Measurements from ENCODE around the gene LAMP1. TPM values are rescaled to one million over a fixed set of nuclear protein-coding genes. Genes with fewer than 3 reads are reported as not detected.
A peak's percentile ranks its signal among the peaks of the same experiment; 100 is the strongest.
"Not testable (repeated sequence)": the region's sequence is repeated elsewhere in the genome, so short reads cannot be mapped to it uniquely, and the experiment has no call there.

The LAMP1 gene
- total RNA-seq (10 to 100 TPM; 53.7 to 71.5 (median 67.8) TPM), polyA plus RNA-seq (10 to 100 TPM; 35.7 to 67.5 (median 60.1) TPM)
- long read RNA-seq, donor 1, transcript LAMP1-201 (9 exons, 2,699 nt), result major isoform, 80 of 91 reads
- long read RNA-seq, donor 1, partial matches to known transcripts, result 3 of 91 reads
- long read RNA-seq, donor 1, other reads (novel, unspliced or antisense), result 8 of 91 reads
- long read RNA-seq, donor 2, transcript LAMP1-201 (9 exons, 2,699 nt), result major isoform, 91 of 100 reads
- long read RNA-seq, donor 2, partial matches to known transcripts, result 2 of 100 reads
- long read RNA-seq, donor 2, other reads (novel, unspliced or antisense), result 7 of 100 reads

GRCh38 chr13:113296823-113297369, at the start of gene LAMP1:
TSS of gene LAMP1 (plus strand) at chr13:113297239. CDS start at chr13:113297435, 196 bp downstream.
- Histone ChIP-seq H3K9me3 (no peaks in the 10 kb centered on the region), H3K4me1 (peaks cover 43% of the 10 kb centered on the region), H3K36me3 (ENCODE audit: insufficient read depth in 1 of 2, low read depth in 1 of 2) (peaks cover 0 to 5% of the 10 kb centered on the region in 2 donors), H3K4me3 (peak within 1 kb of the TSS; percentile 98), H3K27ac (peak within 1 kb of the TSS; percentile 98), H3K27me3 (ENCODE audit: insufficient read depth in 3 of 3, low read length in 2 of 3) (no peaks in the 10 kb centered on the region)
- no peak for TF ChIP-seq CTCF (IDR thresholded peaks at IDR 0.05)
- DNase-seq (peak; percentile 100), ATAC-seq (peak; percentile 88 to 92 (median 90))
- intact Hi-C loops (cut with DNase I), result loop anchor here in 1 of 2 donors (5.0 to 10.0 kb wide), 2 partner anchors 90 to 158 kb away; partner anchors contain the start of genes ADPRHL1, CUL4A and PCID2
- WGBS, 3 donors, result 0 to 1% (median 0%) methylated on average over 51 to 74 of the region's 74 CpGs

- no peak for TF ChIP-seq CTCF (IDR thresholded peaks at IDR 0.05)
- no peak for DNase-seq
- Histone ChIP-seq H3K4me1 (no peaks in the 10 kb centered on the region), H3K27me3 (ENCODE audit: insufficient read depth in 3 of 3, low read length in 2 of 3) (no peaks in the 10 kb centered on the region), H3K36me3 (ENCODE audit: insufficient read depth in 1 of 2, low read depth in 1 of 2) (peaks cover 32 to 99% of the 10 kb centered on the region in 2 donors), H3K4me3 (no peak overlapping the region), H3K9me3 (no peaks in the 10 kb centered on the region), H3K27ac (no peak overlapping the region)
- no peak for ATAC-seq
- 84 to 92% (median 86%) methylated on average over 11 of the region's 11 CpGs for WGBS, 3 donors
- intact Hi-C loops (cut with DNase I), result loop anchor here in 1 of 2 donors (5.0 kb wide), 1 partner anchor 75 kb away; no protein-coding TSS in a partner anchor
Measured at GRCh38 chr13:113252516-113253095, 44.4 kb upstream of the LAMP1 start.

- H3K4me3 ChIP-seq; intact Hi-C loops (cut with DNase I); H3K4me1 ChIP-seq; H3K9me3 ChIP-seq; H3K27me3 ChIP-seq (ENCODE audit: insufficient read depth in 3 of 3, low read length in 2 of 3); ATAC-seq; DNase-seq; H3K27ac ChIP-seq: not testable (repeated sequence)
- WGBS, 3 donors, result 95 to 98% (median 96%) methylated on average over 6 of the region's 6 CpGs
- peaks cover 18 to 97% of the 10 kb centered on the region in 2 donors for H3K36me3 ChIP-seq (ENCODE audit: insufficient read depth in 1 of 2, low read depth in 1 of 2)
Measured at GRCh38 chr13:113257908-113258307, 39.1 kb upstream of the LAMP1 start.

GRCh38 chr13:113258321-113259054, 38.6 kb upstream of the LAMP1 start:
- Histone ChIP-seq H3K4me1 (no peaks in the 10 kb centered on the region), H3K36me3 (ENCODE audit: insufficient read depth in 1 of 2, low read depth in 1 of 2) (peaks cover 18 to 97% of the 10 kb centered on the region in 2 donors), H3K4me3 (no peak overlapping the region), H3K27me3 (ENCODE audit: insufficient read depth in 3 of 3, low read length in 2 of 3) (no peaks in the 10 kb centered on the region), H3K27ac (no peak overlapping the region), H3K9me3 (no peaks in the 10 kb centered on the region)
- ATAC-seq (no peak), DNase-seq (no peak)
- WGBS, 3 donors, result 83 to 95% (median 86%) methylated on average over 5 of the region's 5 CpGs
- intact Hi-C loops (cut with DNase I), result no loop called here
- no peak for TF ChIP-seq CTCF (IDR thresholded peaks at IDR 0.05)
